Tibial artery (tissue), 4 donors: ENCODE data around the gene ASRGL1.

Source experiments
- DNase-seq, 2 donors: peaks; one replicate each; pipeline ENCODE4 v3.0.0-alpha.2; 2019
- H3K27ac ChIP-seq, 2 donors: fragments of 200-600 bp; sonication (generic) in 1 of 2; 1 replicate in 1 of 2; 2 replicates in 1 of 2; pipeline ENCODE4 v1.5.1; 2018 to 2019; ENCODE audit warnings: mild to moderate bottlenecking in 1 of 2
- H3K27me3 ChIP-seq, 2 donors: fragments of 200-600 bp; sonication (generic) in 1 of 2; one replicate each; pipeline versions ENCODE4 v1.5.1 to v1.6.0; 2016 to 2019
- H3K36me3 ChIP-seq, 3 donors: fragments of 200-600 bp; sonication (generic) in 2 of 3; one replicate each; pipeline ENCODE4 v1.5.1; 2016 to 2019; ENCODE audit warnings: mild to moderate bottlenecking in 2 of 3
- H3K4me1 ChIP-seq, 4 donors: fragments of 200-600 bp; sonication (generic) in 2 of 4; 1 replicate in 3 of 4; 2 replicates in 1 of 4; pipeline ENCODE4 v1.5.1; 2016 to 2019
- H3K4me3 ChIP-seq, 2 donors: fragments of 200-600 bp; sonication (generic) in 1 of 2; 1 replicate in 1 of 2; 2 replicates in 1 of 2; pipeline ENCODE4 v1.5.1; 2018 to 2019; ENCODE audit warnings: mild to moderate bottlenecking in 2 of 2
- H3K9me3 ChIP-seq, 3 donors: fragments of 200-600 bp; sonication (generic) in 1 of 3; one replicate each; pipeline ENCODE4 v1.5.1; 2016 to 2019
- CTCF ChIP-seq, 2 experiments: fragments of 200-600 bp in 1 of 2; fragments of 450-650 bp in 1 of 2; IDR thresholded peaks; one replicate each; pipeline ENCODE4 v1.5.1; 2017 to 2019; ENCODE audit warnings: antibody characterized with exemption in 2 of 2, mild to moderate bottlenecking in 1 of 2, moderate library complexity in 1 of 2
- intact Hi-C: fragments of 100-400 bp; cut with DNase I; formaldehyde crosslinking; loops from one replicate; pipeline ENCODE4 v1.15.0; 2023; ENCODE audit warnings: low total_unique reads

ASRGL1 gene

GRCh38 chr11:62387381-62387780 is 50.1 kb downstream of the ASRGL1 start:
- Histone ChIP-seq H3K4me1 (no peaks in the 10 kb centered on the region), H3K9me3 (no peaks in the 10 kb centered on the region), H3K27ac (no peak overlapping the region), H3K4me3 (no peak overlapping the region), H3K27me3 (no peaks in the 10 kb centered on the region), H3K36me3 (no peaks in the 10 kb centered on the region)
- peak in 1 of 2 donors; percentile 23 for DNase-seq
- TF ChIP-seq CTCF (IDR thresholded peaks at IDR 0.05): no peak
- intact Hi-C loops: no loop called here

GRCh38 chr11:62388999-62389398 is 51.8 kb downstream of the ASRGL1 start:
- Histone ChIP-seq H3K4me1 (no peaks in the 10 kb centered on the region), H3K4me3 (no peak overlapping the region), H3K27ac (no peak overlapping the region), H3K27me3 (no peaks in the 10 kb centered on the region), H3K9me3 (no peaks in the 10 kb centered on the region), H3K36me3 (no peaks in the 10 kb centered on the region)
- intact Hi-C loops: no loop called here
- no peak for TF ChIP-seq CTCF (IDR thresholded peaks at IDR 0.05)
- no peak for DNase-seq

- Histone ChIP-seq H3K36me3 (no peaks in the 10 kb centered on the region), H3K4me1 (peaks cover 0 to 3% (median 3%) of the 10 kb centered on the region in 4 donors), H3K9me3 (no peaks in the 10 kb centered on the region), H3K27me3 (no peaks in the 10 kb centered on the region), H3K4me3 (no peak overlapping the region), H3K27ac (no peak overlapping the region)
- peak in 1 of 2 donors; percentile 20 for DNase-seq
- no peak for TF ChIP-seq CTCF (IDR thresholded peaks at IDR 0.05)
- intact Hi-C loops: loop anchor here (10.0 kb wide), 1 partner anchor 305 kb away; no protein-coding TSS in a partner anchor
Measured at GRCh38 chr11:62390237-62390636, 53.0 kb downstream of the ASRGL1 start.

- no peak for DNase-seq
- no peak for TF ChIP-seq CTCF (IDR thresholded peaks at IDR 0.05)
- H3K4me1 ChIP-seq: peaks cover 0 to 8% (median 7%) of the 10 kb centered on the region in 4 donors
- H3K27me3 ChIP-seq: no peaks in the 10 kb centered on the region
- intact Hi-C loops: loop anchor here (10.0 kb wide), 1 partner anchor 304 kb away; no protein-coding TSS in a partner anchor
- no peak overlapping the region for H3K27ac ChIP-seq
- no peaks in the 10 kb centered on the region for H3K9me3 ChIP-seq
- H3K36me3 ChIP-seq: no peaks in the 10 kb centered on the region
- no peak overlapping the region for H3K4me3 ChIP-seq
Measured at GRCh38 chr11:62390722-62391121, 53.5 kb downstream of the ASRGL1 start.

- Histone ChIP-seq H3K27me3 (no peaks in the 10 kb centered on the region), H3K4me1 (peaks cover 0 to 16% (median 10%) of the 10 kb centered on the region in 4 donors), H3K9me3 (no peaks in the 10 kb centered on the region), H3K36me3 (no peaks in the 10 kb centered on the region), H3K27ac (no peak overlapping the region), H3K4me3 (no peak overlapping the region)
- TF ChIP-seq CTCF (IDR thresholded peaks at IDR 0.05): no peak
- intact Hi-C loops: loop anchor here (10.0 kb wide), 1 partner anchor 303 kb away; no protein-coding TSS in a partner anchor
- peak in 1 of 2 donors; percentile 47 for DNase-seq
Measured at GRCh38 chr11:62391642-62392425, 54.6 kb downstream of the ASRGL1 start.
